ENCODE data around the gene RALBP1. TPM values are rescaled to one million over a fixed set of nuclear protein-coding genes. Genes with fewer than 3 reads are reported as not detected.

The RALBP1 gene
- total and polyA plus RNA-seq, 9 of the 15 experiments (the other 6 are each of a cell fraction or from before 2014, with no cell fraction given), result 10.9 to 70.0 (median 61.3) TPM

DNA sequence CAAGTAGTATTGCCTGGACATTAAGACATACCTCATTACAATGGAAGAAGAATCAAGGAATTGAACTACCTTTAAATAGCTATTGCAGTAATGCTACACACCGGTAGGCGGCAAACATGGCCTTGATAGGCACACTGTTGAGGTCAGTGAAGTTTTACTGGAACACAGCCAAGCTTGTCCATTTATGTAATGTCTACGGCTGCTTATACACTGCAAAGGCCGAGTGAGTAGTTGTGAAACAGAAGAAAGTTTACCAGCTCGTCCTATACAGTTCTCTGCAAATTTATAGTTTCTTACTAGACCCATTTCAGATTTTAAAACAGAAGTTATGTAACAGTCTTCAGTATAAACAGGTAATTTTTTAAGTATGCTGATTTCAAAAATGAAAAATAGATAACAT is 100.2 kb downstream of the RALBP1 start (continued):
- TF ChIP-seq, protein P1, sequence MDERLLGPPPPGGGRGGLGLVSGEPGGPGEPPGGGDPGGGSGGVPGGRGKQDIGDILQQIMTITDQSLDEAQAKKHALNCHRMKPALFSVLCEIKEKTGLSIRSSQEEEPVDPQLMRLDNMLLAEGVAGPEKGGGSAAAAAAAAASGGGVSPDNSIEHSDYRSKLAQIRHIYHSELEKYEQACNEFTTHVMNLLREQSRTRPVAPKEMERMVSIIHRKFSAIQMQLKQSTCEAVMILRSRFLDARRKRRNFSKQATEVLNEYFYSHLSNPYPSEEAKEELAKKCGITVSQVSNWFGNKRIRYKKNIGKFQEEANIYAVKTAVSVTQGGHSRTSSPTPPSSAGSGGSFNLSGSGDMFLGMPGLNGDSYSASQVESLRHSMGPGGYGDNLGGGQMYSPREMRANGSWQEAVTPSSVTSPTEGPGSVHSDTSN (CRISPR knock-in tag; IDR thresholded peaks at IDR 0.05; ENCODE audit: low read depth), result no peak
- TF ChIP-seq, protein P1 (tag; conservative IDR thresholded peaks at IDR 0.05; ENCODE audit: low read depth), result 0 out of 2 replicates have a peak, but pooled peaks have one; percentile 51
- TF ChIP-seq FOXK1 (CRISPR knock-in tag; IDR thresholded peaks at IDR 0.05; ENCODE audit: borderline replicate concordance), result no peak
- TF ChIP-seq ETS2 (tag; IDR thresholded peaks at IDR 0.05; ENCODE audit: borderline replicate concordance, poor library complexity, severe bottlenecking), result no peak
- TF ChIP-seq C11orf30 (IDR thresholded peaks at IDR 0.05; ENCODE audit: low read depth), result no peak
- TF ChIP-seq SP2 (IDR thresholded peaks at IDR 0.05; ENCODE audit: extremely low read depth, low read depth, low read length, poor library complexity, severe bottlenecking), result no peak
- TF ChIP-seq, protein P2, sequence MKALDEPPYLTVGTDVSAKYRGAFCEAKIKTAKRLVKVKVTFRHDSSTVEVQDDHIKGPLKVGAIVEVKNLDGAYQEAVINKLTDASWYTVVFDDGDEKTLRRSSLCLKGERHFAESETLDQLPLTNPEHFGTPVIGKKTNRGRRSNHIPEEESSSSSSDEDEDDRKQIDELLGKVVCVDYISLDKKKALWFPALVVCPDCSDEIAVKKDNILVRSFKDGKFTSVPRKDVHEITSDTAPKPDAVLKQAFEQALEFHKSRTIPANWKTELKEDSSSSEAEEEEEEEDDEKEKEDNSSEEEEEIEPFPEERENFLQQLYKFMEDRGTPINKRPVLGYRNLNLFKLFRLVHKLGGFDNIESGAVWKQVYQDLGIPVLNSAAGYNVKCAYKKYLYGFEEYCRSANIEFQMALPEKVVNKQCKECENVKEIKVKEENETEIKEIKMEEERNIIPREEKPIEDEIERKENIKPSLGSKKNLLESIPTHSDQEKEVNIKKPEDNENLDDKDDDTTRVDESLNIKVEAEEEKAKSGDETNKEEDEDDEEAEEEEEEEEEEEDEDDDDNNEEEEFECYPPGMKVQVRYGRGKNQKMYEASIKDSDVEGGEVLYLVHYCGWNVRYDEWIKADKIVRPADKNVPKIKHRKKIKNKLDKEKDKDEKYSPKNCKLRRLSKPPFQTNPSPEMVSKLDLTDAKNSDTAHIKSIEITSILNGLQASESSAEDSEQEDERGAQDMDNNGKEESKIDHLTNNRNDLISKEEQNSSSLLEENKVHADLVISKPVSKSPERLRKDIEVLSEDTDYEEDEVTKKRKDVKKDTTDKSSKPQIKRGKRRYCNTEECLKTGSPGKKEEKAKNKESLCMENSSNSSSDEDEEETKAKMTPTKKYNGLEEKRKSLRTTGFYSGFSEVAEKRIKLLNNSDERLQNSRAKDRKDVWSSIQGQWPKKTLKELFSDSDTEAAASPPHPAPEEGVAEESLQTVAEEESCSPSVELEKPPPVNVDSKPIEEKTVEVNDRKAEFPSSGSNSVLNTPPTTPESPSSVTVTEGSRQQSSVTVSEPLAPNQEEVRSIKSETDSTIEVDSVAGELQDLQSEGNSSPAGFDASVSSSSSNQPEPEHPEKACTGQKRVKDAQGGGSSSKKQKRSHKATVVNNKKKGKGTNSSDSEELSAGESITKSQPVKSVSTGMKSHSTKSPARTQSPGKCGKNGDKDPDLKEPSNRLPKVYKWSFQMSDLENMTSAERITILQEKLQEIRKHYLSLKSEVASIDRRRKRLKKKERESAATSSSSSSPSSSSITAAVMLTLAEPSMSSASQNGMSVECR (CRISPR knock-in tag; IDR thresholded peaks at IDR 0.05), result no peak
- no peak for TF ChIP-seq CXXC5 (CRISPR knock-in tag; IDR thresholded peaks at IDR 0.05)
- TF ChIP-seq FOXP1 (CRISPR knock-in tag; IDR thresholded peaks at IDR 0.05), result no peak
- TF ChIP-seq, protein P3, sequence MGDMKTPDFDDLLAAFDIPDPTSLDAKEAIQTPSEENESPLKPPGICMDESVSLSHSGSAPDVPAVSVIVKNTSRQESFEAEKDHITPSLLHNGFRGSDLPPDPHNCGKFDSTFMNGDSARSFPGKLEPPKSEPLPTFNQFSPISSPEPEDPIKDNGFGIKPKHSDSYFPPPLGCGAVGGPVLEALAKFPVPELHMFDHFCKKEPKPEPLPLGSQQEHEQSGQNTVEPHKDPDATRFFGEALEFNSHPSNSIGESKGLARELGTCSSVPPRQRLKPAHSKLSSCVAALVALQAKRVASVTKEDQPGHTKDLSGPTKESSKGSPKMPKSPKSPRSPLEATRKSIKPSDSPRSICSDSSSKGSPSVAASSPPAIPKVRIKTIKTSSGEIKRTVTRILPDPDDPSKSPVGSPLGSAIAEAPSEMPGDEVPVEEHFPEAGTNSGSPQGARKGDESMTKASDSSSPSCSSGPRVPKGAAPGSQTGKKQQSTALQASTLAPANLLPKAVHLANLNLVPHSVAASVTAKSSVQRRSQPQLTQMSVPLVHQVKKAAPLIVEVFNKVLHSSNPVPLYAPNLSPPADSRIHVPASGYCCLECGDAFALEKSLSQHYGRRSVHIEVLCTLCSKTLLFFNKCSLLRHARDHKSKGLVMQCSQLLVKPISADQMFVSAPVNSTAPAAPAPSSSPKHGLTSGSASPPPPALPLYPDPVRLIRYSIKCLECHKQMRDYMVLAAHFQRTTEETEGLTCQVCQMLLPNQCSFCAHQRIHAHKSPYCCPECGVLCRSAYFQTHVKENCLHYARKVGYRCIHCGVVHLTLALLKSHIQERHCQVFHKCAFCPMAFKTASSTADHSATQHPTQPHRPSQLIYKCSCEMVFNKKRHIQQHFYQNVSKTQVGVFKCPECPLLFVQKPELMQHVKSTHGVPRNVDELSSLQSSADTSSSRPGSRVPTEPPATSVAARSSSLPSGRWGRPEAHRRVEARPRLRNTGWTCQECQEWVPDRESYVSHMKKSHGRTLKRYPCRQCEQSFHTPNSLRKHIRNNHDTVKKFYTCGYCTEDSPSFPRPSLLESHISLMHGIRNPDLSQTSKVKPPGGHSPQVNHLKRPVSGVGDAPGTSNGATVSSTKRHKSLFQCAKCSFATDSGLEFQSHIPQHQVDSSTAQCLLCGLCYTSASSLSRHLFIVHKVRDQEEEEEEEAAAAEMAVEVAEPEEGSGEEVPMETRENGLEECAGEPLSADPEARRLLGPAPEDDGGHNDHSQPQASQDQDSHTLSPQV (IDR thresholded peaks at IDR 0.05), result peak; percentile 64; the same call in 1 of the 2 replicates
- TF ChIP-seq ZFP30 (CRISPR knock-in tag; IDR thresholded peaks at IDR 0.05; ENCODE audit: borderline replicate concordance), result no peak
- TF ChIP-seq, protein P4, sequence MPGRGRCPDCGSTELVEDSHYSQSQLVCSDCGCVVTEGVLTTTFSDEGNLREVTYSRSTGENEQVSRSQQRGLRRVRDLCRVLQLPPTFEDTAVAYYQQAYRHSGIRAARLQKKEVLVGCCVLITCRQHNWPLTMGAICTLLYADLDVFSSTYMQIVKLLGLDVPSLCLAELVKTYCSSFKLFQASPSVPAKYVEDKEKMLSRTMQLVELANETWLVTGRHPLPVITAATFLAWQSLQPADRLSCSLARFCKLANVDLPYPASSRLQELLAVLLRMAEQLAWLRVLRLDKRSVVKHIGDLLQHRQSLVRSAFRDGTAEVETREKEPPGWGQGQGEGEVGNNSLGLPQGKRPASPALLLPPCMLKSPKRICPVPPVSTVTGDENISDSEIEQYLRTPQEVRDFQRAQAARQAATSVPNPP (IDR thresholded peaks at IDR 0.05; ENCODE audit: borderline replicate concordance, insufficient read depth, insufficient read length), result no peak
- no peak for TF ChIP-seq ZNF589 (CRISPR knock-in tag; IDR thresholded peaks at IDR 0.05; ENCODE audit: low read depth)
- TF ChIP-seq CBX3 (IDR thresholded peaks at IDR 0.05; ENCODE audit: borderline replicate concordance in 1 of 2, low read length in 2 of 2), result peak in 1 of 2 experiments; percentile 82; a peak in 2 of 3 replicates
- no peak for TF ChIP-seq CHD2 (IDR thresholded peaks at IDR 0.05; ENCODE audit: low read depth, low read length)

All from K562 (cell line).